HG03280 (cell line): ENCODE measurements around the gene VPS41.

Source experiments
- ATAC-seq: cut with Tn5 transposase; IDR thresholded peaks from one replicate; pipeline ENCODE4 v1.9.1; 2021; ENCODE audit warnings: mild to moderate bottlenecking, moderate library complexity; ENCODE audit not compliant: unreplicated experiment

The VPS41 gene

DNA sequence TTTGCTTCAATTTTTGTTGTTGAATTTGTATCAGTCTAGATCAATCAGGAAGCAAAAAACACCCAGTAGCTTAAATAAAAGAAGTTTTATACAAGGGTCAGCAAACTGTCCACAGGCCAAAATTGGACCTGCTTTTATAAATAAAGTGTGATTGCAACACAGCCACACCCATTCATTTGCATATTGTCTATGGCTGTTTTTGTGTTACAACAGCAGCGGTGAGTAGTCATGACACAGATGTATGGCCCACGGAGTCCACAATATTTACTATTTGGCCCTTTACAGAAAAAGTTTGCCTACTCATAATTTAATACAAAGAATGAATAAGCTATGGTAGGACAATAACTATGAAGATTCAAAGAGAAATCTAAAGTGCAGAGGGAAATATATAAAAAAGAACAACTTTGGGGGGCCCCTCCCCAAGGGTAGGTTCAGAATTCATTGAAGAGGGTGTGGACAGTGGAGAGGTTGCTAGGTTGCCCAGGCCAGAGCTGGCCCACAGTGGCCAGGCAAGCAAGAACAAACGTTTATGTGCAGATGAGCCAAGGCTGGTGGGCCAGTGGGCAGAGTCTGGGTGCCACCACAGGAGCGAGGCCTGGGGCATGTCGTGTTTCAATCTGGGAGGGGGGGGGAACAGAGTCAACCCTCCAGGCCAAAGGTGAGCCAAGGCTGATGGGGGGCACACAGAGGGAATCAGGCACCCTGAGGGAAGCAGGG, 230.9 kb downstream of the VPS41 start:
- ATAC-seq: no peak

DNA sequence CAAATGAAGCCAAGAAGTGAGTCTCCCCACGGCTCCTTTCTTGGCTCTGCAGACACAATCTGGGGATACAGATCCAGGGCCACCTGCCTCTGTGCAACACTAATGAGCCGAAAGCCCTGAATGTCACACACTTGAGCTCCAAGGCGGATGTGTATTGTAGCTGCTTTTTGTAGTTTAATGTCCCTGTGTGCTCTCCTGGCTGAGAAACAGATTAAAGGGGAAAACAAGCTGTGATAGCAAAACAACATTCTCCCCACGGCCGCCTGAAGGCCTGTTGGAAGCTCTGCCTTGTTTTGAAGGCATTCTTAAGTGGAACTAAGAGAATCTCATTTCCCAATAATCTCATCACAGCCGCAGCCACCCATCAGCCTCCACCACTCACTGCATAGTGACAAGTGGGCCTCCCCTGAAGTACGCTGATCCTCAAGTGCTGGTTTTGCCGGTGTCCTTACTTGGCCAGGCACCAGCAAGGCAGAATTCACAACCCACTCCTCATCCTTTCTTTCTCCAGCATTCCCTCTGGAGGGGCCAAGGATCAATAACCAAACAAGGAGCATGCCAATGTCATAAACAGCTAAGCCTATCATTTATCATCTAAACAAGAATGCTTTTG, 233.4 kb downstream of the VPS41 start:
- no peak for ATAC-seq

DNA sequence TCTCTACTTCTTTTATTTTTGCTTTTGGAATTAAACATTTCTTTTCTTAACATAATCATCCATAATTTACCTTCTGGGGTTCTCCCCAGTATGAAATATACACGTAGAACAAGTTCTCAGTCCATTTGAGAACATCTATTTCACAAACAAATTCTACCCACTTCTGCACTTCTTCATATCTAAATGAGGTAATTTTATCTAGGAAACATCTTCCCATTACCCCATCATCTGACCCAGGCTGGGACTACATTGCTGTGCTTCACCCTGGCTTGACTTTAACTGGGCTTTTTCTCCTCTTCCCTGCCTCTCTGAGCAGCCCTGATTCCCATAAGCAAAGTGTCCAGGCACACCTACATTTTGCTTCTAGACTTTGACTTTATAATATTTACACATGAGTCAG, 234.5 kb downstream of the VPS41 start:
- no peak for ATAC-seq

DNA sequence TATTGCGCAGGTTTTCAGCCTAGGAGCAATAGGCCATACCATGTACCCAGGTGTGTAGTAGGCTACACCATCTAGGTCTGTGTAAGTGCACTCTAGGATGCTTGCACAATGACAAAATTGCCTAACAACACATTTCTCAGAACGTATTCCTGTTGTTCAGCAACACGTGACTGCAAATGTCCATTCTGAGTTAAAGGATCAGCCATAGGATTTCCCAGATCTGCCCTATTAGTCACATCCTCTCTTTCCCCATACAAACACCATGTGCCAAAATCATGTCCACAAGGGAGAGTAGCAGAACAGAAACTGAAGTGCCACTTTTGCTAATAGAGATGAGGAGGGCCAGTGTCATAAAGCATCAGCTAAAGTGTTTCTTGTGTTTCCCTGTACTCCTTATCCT, 235.2 kb downstream of the VPS41 start:
- ATAC-seq: no peak
